Gastrocnemius medialis (tissue), 4 donors: ENCODE results near the gene ARVCF.

Experiments
- CTCF ChIP-seq, 5 experiments: fragments of 450-650 bp in 3 of 5; fragments of 200-600 bp in 2 of 5; sonication (generic) in 2 of 5; IDR thresholded peaks in 4 of 5; conservative IDR thresholded peaks in 1 of 5; 1 replicate in 4 of 5; 2 replicates in 1 of 5; pipeline ENCODE4 v1.5.1; 2016 to 2019; ENCODE audit warnings: antibody characterized with exemption in 5 of 5, mild to moderate bottlenecking in 3 of 5, moderate library complexity in 3 of 5
- POLR2A ChIP-seq, 2 donors: fragments of 450-650 bp; IDR thresholded peaks; one replicate each; pipeline ENCODE4 v1.6.1; 2017; ENCODE audit warnings: antibody characterized with exemption in 2 of 2, mild to moderate bottlenecking in 2 of 2, moderate library complexity in 2 of 2

GRCh38 chr22:19976671-19977070 is 40.0 kb downstream of the ARVCF start:
- TF ChIP-seq CTCF (IDR thresholded peaks at IDR 0.05 in 4 of 5, conservative IDR thresholded peaks at IDR 0.05 in 1 of 5) (no peak), POLR2A (IDR thresholded peaks at IDR 0.05) (no peak)
